Fibroblast of lung (primary cell): Measurements from ENCODE around the gene SAFB2.

Source experiments
- CTCF ChIP-seq, 2 donors: IDR thresholded peaks in 1 of 2; conservative IDR thresholded peaks in 1 of 2; 1 replicate in 1 of 2; 2 replicates in 1 of 2; pipeline ENCODE4 v1.5.1; 2011 to 2012; ENCODE audit warnings: low read length in 2 of 2, control low read depth in 1 of 2, inconsistent platforms in 1 of 2, low read depth in 1 of 2, mild to moderate bottlenecking in 1 of 2
- EZH2 ChIP-seq: IDR thresholded peaks from 2 replicates; pipeline ENCODE4 v1.5.1; 2012; ENCODE audit warnings: low read length, control low read depth, mild to moderate bottlenecking; ENCODE audit errors: missing control alignments

DNA sequence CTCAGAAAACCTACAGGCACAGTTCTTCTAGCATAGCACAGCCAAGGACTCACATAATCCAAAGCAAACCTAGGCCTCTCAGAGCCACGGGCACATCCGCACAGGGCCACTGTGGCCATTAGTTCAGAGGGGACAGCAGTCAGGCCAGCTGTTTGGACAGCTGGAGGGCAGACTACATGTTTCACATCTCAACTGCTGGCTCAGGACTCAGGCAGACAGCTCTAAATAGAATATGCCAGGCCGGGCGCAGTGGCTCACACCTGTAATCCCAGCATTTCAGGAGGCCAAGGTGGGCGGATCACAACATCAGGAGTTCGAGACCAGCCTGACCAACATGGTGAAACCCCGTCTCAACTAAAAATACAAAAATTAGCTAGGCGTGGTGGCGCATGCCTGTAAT lies 26.8 kb downstream of the SAFB2 start:
- TF ChIP-seq CTCF (conservative IDR thresholded peaks at IDR 0.05 in 1 of 2, IDR thresholded peaks at IDR 0.05 in 1 of 2; ENCODE audit: low read depth in 1 of 2, low read length in 2 of 2) = no peak
- no peak for TF ChIP-seq EZH2
